GM10248 (cell line): ENCODE results near the gene AGBL5.
"Not testable (repeated sequence)": the region's sequence is repeated elsewhere in the genome, so short reads cannot be mapped to it uniquely, and the experiment has no call there.

Experiments used
- CTCF ChIA-PET: fragments of 300-600 bp; sonication (Branson Sonifier 250); formaldehyde crosslinking; extraction: SDS; loops from one replicate; lab custom pipeline; 2021; ENCODE audit warnings: antibody characterized with exemption; lab: Yijun Ruan, JAX
- POLR2A ChIA-PET: fragments of 350-650 bp; sonication (Branson Sonifier 250); formaldehyde crosslinking; extraction: SDS; loops from one replicate; lab custom pipeline; 2020; ENCODE audit warnings: antibody characterized with exemption; lab: Yijun Ruan, JAX
- DNase-seq: peaks from one replicate; pipeline ENCODE4 v3.0.0; 2012; ENCODE audit errors: extremely low spot score
- TF ChIP-seq, protein P1 (sequence below): IDR thresholded peaks from 2 replicates; pipeline ENCODE4 v1.5.1; 2012; ENCODE audit warnings: mild to moderate bottlenecking, low read depth; ENCODE audit errors: extremely low read depth, missing control alignments, control extremely low read depth

Gene AGBL5

DNA sequence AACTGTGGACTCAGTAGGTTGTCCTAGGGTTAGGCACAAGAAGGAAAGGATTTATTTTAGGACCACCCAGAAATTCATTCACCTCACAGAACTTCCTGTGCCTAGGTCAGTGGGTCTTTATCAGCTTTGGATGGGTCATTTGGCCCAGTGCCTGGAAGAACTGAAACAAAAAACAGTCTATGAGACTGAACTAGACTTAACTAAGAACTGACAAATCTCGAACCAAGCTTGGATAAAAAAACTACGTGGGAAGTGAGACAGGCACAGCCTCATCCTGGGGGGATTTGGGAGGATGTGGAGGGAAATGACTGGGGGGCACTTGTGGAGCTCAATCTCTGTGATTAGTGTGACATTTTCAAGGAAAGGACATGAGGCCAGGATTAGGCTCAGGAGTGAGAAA is 22.3 kb downstream of the AGBL5 start:
- ChIA-PET POLR2A (interaction anchor here (1.2 kb wide), 1 partner anchor 23 kb away, joined by 5 read pairs; the partner anchor contains the start of gene AGBL5), CTCF (interaction anchor here (1.0 to 5.2 kb wide), 5 partner anchors 9 to 229 kb away, joined by 3 to 42 read pairs (median 21); partner anchors contain the start of genes AGBL5 and KHK)
- DNase-seq = no peak
- TF ChIP-seq, protein P1, sequence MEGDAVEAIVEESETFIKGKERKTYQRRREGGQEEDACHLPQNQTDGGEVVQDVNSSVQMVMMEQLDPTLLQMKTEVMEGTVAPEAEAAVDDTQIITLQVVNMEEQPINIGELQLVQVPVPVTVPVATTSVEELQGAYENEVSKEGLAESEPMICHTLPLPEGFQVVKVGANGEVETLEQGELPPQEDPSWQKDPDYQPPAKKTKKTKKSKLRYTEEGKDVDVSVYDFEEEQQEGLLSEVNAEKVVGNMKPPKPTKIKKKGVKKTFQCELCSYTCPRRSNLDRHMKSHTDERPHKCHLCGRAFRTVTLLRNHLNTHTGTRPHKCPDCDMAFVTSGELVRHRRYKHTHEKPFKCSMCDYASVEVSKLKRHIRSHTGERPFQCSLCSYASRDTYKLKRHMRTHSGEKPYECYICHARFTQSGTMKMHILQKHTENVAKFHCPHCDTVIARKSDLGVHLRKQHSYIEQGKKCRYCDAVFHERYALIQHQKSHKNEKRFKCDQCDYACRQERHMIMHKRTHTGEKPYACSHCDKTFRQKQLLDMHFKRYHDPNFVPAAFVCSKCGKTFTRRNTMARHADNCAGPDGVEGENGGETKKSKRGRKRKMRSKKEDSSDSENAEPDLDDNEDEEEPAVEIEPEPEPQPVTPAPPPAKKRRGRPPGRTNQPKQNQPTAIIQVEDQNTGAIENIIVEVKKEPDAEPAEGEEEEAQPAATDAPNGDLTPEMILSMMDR = no peak

- DNase-seq = no peak
- CTCF ChIA-PET = interaction anchor here (1.0 to 5.2 kb wide), 6 partner anchors 7 to 228 kb away, joined by 3 to 42 read pairs (median 4); partner anchors contain the start of gene AGBL5
- POLR2A ChIA-PET = interaction anchor here (0.7 kb wide), 1 partner anchor 35 kb away, joined by 3 read pairs; no protein-coding TSS in a partner anchor
- TF ChIP-seq, protein P1 = no peak
These were observed 23.5 kb downstream of the AGBL5 start for GRCh38 chr2:27074738-27075565.

DNA sequence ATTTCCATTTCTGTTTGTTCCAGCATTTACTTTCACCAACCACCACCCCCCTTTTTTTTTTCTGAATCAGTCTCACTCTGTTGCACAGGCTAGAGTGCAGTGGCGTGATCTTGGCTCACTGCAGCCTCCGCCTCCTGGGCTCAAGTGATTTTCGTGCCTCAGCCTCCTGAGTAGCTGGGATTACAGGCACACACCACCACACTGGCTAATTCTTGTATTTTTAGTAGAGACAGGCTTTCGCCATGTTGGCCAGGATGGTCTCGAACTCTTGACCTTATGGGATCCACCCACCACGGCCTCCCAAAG is 24.1 kb downstream of the AGBL5 start:
- POLR2A ChIA-PET, DNase-seq: not testable (repeated sequence)
- CTCF ChIA-PET = interaction anchor here (1.0 to 5.2 kb wide), 4 partner anchors 12 to 227 kb away, joined by 3 to 36 read pairs (median 4); partner anchors contain the start of gene AGBL5

DNA sequence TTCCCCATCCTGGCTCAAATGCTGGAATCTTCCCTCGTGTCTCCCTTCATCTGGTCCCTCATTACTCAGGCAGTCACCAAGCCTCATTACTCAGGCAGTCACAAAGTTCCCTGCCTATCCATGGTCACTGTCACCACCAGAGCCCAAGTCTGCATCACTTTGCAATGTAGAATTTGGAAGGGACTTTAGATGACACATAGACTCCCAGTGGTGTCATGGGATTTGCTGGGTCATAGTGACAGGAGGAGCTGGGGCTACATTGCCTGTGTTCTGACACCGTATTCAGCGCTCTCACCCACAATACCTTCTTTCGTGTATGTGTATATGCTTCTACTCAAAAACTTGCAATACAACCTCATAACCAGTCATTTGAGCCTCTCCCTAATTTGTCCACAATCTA is 24.9 kb downstream of the AGBL5 start:
- TF ChIP-seq, protein P1 = no peak
- CTCF ChIA-PET = interaction anchor here (1.9 kb wide), 1 partner anchor 16 kb away, joined by 4 read pairs; no protein-coding TSS in a partner anchor
- POLR2A ChIA-PET = no interaction called here
- DNase-seq = no peak

GRCh38 chr2:27077231-27077630 is 25.8 kb downstream of the AGBL5 start:
- DNase-seq = no peak
- TF ChIP-seq, protein P1 = no peak
- ChIA-PET CTCF (interaction anchor here (1.4 to 1.9 kb wide), 2 partner anchors 17 to 22 kb away, joined by 3 to 4 read pairs; no protein-coding TSS in a partner anchor), POLR2A (interaction anchor here (0.6 kb wide), 1 partner anchor 148 kb away, joined by 9 read pairs; no protein-coding TSS in a partner anchor)

- ChIA-PET POLR2A (no interaction called here), CTCF (interaction anchor here (1.4 to 1.9 kb wide), 3 partner anchors 7 to 21 kb away, joined by 3 to 4 read pairs (median 3); partner anchors contain the start of gene OST4)
- DNase-seq = no peak
- TF ChIP-seq, protein P1 = no peak
These were observed 27.1 kb downstream of the AGBL5 start, which contains the start of gene EMILIN1 for GRCh38 chr2:27078267-27079194. TSS of gene EMILIN1 (plus strand) at chr2:27078615. CDS start at chr2:27079066, 451 bp downstream.
